Neuronal stem cell (in vitro differentiated cells): ENCODE results near the gene RIT2.

Experiments used
- DNase-seq: peaks from one replicate; pipeline ENCODE4 v3.0.0-alpha.2; 2013; ENCODE audit warnings: low spot score
- H2AFZ ChIP-seq: one replicate; pipeline ENCODE4 v1.6.1; 2013; ENCODE audit warnings: mild to moderate bottlenecking, low read length, inconsistent platforms
- H2AK5ac ChIP-seq: 2 replicates; pipeline ENCODE4 v1.6.1; 2013; ENCODE audit warnings: low read depth, mild to moderate bottlenecking, inconsistent platforms, low read length, moderate library complexity, mixed read lengths
- H2BK120ac ChIP-seq: 2 replicates; pipeline ENCODE4 v1.6.1; 2013; ENCODE audit warnings: low read depth, mild to moderate bottlenecking, inconsistent platforms, low read length, moderate library complexity, mixed read lengths
- H2BK12ac ChIP-seq: one replicate; pipeline ENCODE4 v1.6.1; 2013; ENCODE audit warnings: low read length, inconsistent platforms
- H2BK15ac ChIP-seq: 2 replicates; pipeline ENCODE4 v1.6.1; 2013; ENCODE audit warnings: mild to moderate bottlenecking, low read length, inconsistent platforms, mixed read lengths
- H2BK5ac ChIP-seq: one replicate; pipeline ENCODE4 v1.6.1; 2013; ENCODE audit warnings: inconsistent platforms, mild to moderate bottlenecking, low read length, moderate library complexity
- H3K14ac ChIP-seq: one replicate; pipeline ENCODE4 v1.6.1; 2013; ENCODE audit warnings: low read length, inconsistent platforms
- H3K18ac ChIP-seq: 2 replicates; pipeline ENCODE4 v1.6.1; 2013; ENCODE audit warnings: low read length, inconsistent platforms
- H3K23ac ChIP-seq: 2 replicates; pipeline ENCODE4 v1.6.1; 2013; ENCODE audit warnings: low read depth, mild to moderate bottlenecking, mixed read lengths, low read length, inconsistent platforms; ENCODE audit not compliant: poor library complexity
- H3K27ac ChIP-seq: replicated peaks from 3 replicates; pipeline ENCODE4 v1.5.1; 2013; ENCODE audit warnings: low read length, inconsistent platforms
- H3K27me3 ChIP-seq, 3 experiments: 2 replicates each; pipeline ENCODE4 v1.6.1; 2013; ENCODE audit warnings: low read length in 3 of 3, mild to moderate bottlenecking in 2 of 3, inconsistent platforms in 1 of 3, low read depth in 1 of 3, mixed read lengths in 1 of 3, moderate library complexity in 1 of 3; ENCODE audit not compliant: control insufficient read depth in 3 of 3, insufficient read depth in 3 of 3
- H3K36me3 ChIP-seq, 2 donors: replicated peaks in 1 of 2; 2 replicates each; pipeline ENCODE4 v1.6.1; 2013; ENCODE audit warnings: low read length in 2 of 2; ENCODE audit not compliant: control insufficient read depth in 2 of 2, insufficient read depth in 2 of 2
- H3K4ac ChIP-seq: 2 replicates; pipeline ENCODE4 v1.6.1; 2013; ENCODE audit warnings: inconsistent platforms, mild to moderate bottlenecking, low read length, moderate library complexity
- H3K4me1 ChIP-seq, 2 donors: 1 replicate in 1 of 2; 2 replicates in 1 of 2; pipeline ENCODE4 v1.6.1; 2013; ENCODE audit warnings: low read length in 2 of 2, low read depth in 1 of 2; ENCODE audit not compliant: control insufficient read depth in 2 of 2, insufficient read depth in 1 of 2
- H3K4me2 ChIP-seq: one replicate; pipeline ENCODE4 v1.6.1; 2013; ENCODE audit warnings: mild to moderate bottlenecking, low read length, inconsistent platforms; ENCODE audit not compliant: insufficient read depth, poor library complexity, severe bottlenecking
- H3K4me3 ChIP-seq, 2 donors: 2 replicates each; pipeline ENCODE4 v1.5.1; 2013; ENCODE audit warnings: low read length in 2 of 2, mild to moderate bottlenecking in 2 of 2, inconsistent platforms in 1 of 2, moderate library complexity in 1 of 2
- H3K79me1 ChIP-seq: one replicate; pipeline ENCODE4 v1.6.1; 2013; ENCODE audit warnings: low read depth, mild to moderate bottlenecking, inconsistent platforms, low read length, moderate library complexity
- H3K9ac ChIP-seq: one replicate; pipeline ENCODE4 v1.6.1; 2013; ENCODE audit warnings: mild to moderate bottlenecking, low read depth, low read length, inconsistent platforms; ENCODE audit not compliant: poor library complexity
- H3K9me3 ChIP-seq, 2 donors: replicated peaks in 1 of 2; 2 replicates each; pipeline versions ENCODE3 to v1.6.1; 2013; ENCODE audit warnings: low read length in 2 of 2, mild to moderate bottlenecking in 2 of 2, inconsistent platforms in 1 of 2, low read depth in 1 of 2, mixed read lengths in 1 of 2, moderate library complexity in 1 of 2; ENCODE audit not compliant: control insufficient read depth in 2 of 2, insufficient read depth in 1 of 2
- H4K8ac ChIP-seq: one replicate; pipeline ENCODE4 v1.6.1; 2013; ENCODE audit warnings: low read depth, mild to moderate bottlenecking, inconsistent platforms, low read length, moderate library complexity
- H4K91ac ChIP-seq: one replicate; pipeline ENCODE4 v1.6.1; 2013; ENCODE audit warnings: low read length, low read depth, mild to moderate bottlenecking, inconsistent platforms; ENCODE audit not compliant: poor library complexity
- WGBS, 2 donors: extraction: QIAGEN DNeasy Blood & Tissue Kit; methylation state at CpG; one replicate each; pipeline ENCODE4 v1.1.7; 2013; ENCODE audit warnings: missing lambda C conversion rate in 2 of 2, mixed read lengths in 1 of 2; ENCODE audit not compliant: insufficient read length in 2 of 2, insufficient replicate concordance in 1 of 2; ENCODE audit errors: extremely low coverage in 2 of 2; 5-methylcytosine and 5-hydroxymethylcytosine counted together

The RIT2 gene

GRCh38 chr18:42950732-42951131 lies 164.8 kb downstream of the RIT2 start:
- Histone ChIP-seq H2BK5ac (no peak overlapping the region), H2AK5ac (no peak overlapping the region), H4K8ac (no peak overlapping the region), H3K9me3 (no peaks in the 10 kb centered on the region), H3K23ac (no peak overlapping the region), H3K9ac (no peak overlapping the region), H2BK12ac (no peak overlapping the region), H3K4ac (no peak overlapping the region), H3K4me3 (no peak overlapping the region), H4K91ac (no peak overlapping the region), H3K18ac (no peak overlapping the region), H3K79me1 (no peaks in the 10 kb centered on the region), H3K4me1 (no peaks in the 10 kb centered on the region), H2BK120ac (no peak overlapping the region), H3K14ac (no peak overlapping the region), H2BK15ac (no peak overlapping the region), H3K27ac (no peak overlapping the region), H3K36me3 (no peaks in the 10 kb centered on the region), H3K27me3 (no peaks in the 10 kb centered on the region), H2AFZ (no peak overlapping the region), H3K4me2 (no peak overlapping the region)
- DNase-seq = no peak

GRCh38 chr18:42948831-42949230 lies 166.7 kb downstream of the RIT2 start:
- H4K8ac ChIP-seq = no peak overlapping the region
- H3K23ac ChIP-seq = no peak overlapping the region
- H3K79me1 ChIP-seq = no peaks in the 10 kb centered on the region
- H3K9me3 ChIP-seq = peaks cover 0 to 3% of the 10 kb centered on the region in 2 donors
- no peaks in the 10 kb centered on the region for H3K4me1 ChIP-seq
- no peak overlapping the region for H3K27ac ChIP-seq
- H3K14ac ChIP-seq = no peak overlapping the region
- H2BK5ac ChIP-seq = no peak overlapping the region
- H3K36me3 ChIP-seq = no peaks in the 10 kb centered on the region
- H2AFZ ChIP-seq = no peak overlapping the region
- no peak overlapping the region for H2BK120ac ChIP-seq
- H2AK5ac ChIP-seq = no peak overlapping the region
- no CpG with 5 or more reads among the region's 1 CpG for WGBS, 2 donors
- no peak overlapping the region for H2BK15ac ChIP-seq
- H3K4me2 ChIP-seq = no peak overlapping the region
- no peak overlapping the region for H2BK12ac ChIP-seq
- no peak for DNase-seq
- no peak overlapping the region for H3K4ac ChIP-seq
- no peak overlapping the region for H4K91ac ChIP-seq
- H3K4me3 ChIP-seq = no peak overlapping the region
- no peak overlapping the region for H3K18ac ChIP-seq
- no peaks in the 10 kb centered on the region for H3K27me3 ChIP-seq
- no peak overlapping the region for H3K9ac ChIP-seq

- no peak overlapping the region for H3K27ac ChIP-seq
- no peaks in the 10 kb centered on the region for H3K79me1 ChIP-seq
- H3K9me3 ChIP-seq = peaks cover 0 to 3% of the 10 kb centered on the region in 2 donors
- DNase-seq = no peak
- no peak overlapping the region for H2BK120ac ChIP-seq
- no peaks in the 10 kb centered on the region for H3K27me3 ChIP-seq
- H3K4me3 ChIP-seq = no peak overlapping the region
- H2AK5ac ChIP-seq = no peak overlapping the region
- no peak overlapping the region for H3K9ac ChIP-seq
- H3K23ac ChIP-seq = no peak overlapping the region
- no peak overlapping the region for H3K4me2 ChIP-seq
- no CpG with 5 or more reads among the region's 2 CpGs for WGBS, 2 donors
- H3K4ac ChIP-seq = no peak overlapping the region
- H3K14ac ChIP-seq = no peak overlapping the region
- H3K36me3 ChIP-seq = no peaks in the 10 kb centered on the region
- no peak overlapping the region for H2BK5ac ChIP-seq
- H4K91ac ChIP-seq = no peak overlapping the region
- H3K18ac ChIP-seq = no peak overlapping the region
- no peak overlapping the region for H2BK15ac ChIP-seq
- no peak overlapping the region for H4K8ac ChIP-seq
- no peaks in the 10 kb centered on the region for H3K4me1 ChIP-seq
- no peak overlapping the region for H2AFZ ChIP-seq
- no peak overlapping the region for H2BK12ac ChIP-seq
These were observed 173.6 kb downstream of the RIT2 start for GRCh38 chr18:42941860-42942259.

GRCh38 chr18:42941021-42941420 lies 174.5 kb downstream of the RIT2 start:
- DNase-seq = no peak
- no peak overlapping the region for H3K4me3 ChIP-seq
- H2AFZ ChIP-seq = no peak overlapping the region
- H3K9me3 ChIP-seq = peaks cover 0 to 3% of the 10 kb centered on the region in 2 donors
- no peak overlapping the region for H2AK5ac ChIP-seq
- H3K14ac ChIP-seq = no peak overlapping the region
- no peak overlapping the region for H3K23ac ChIP-seq
- no peaks in the 10 kb centered on the region for H3K27me3 ChIP-seq
- H3K36me3 ChIP-seq = no peaks in the 10 kb centered on the region
- H3K4me1 ChIP-seq = no peaks in the 10 kb centered on the region
- H4K91ac ChIP-seq = no peak overlapping the region
- H2BK15ac ChIP-seq = no peak overlapping the region
- H3K4ac ChIP-seq = no peak overlapping the region
- WGBS, 2 donors = no CpG with 5 or more reads among the region's 2 CpGs
- H3K4me2 ChIP-seq = no peak overlapping the region
- H3K79me1 ChIP-seq = no peaks in the 10 kb centered on the region
- no peak overlapping the region for H2BK5ac ChIP-seq
- no peak overlapping the region for H3K27ac ChIP-seq
- no peak overlapping the region for H2BK120ac ChIP-seq
- no peak overlapping the region for H3K9ac ChIP-seq
- no peak overlapping the region for H4K8ac ChIP-seq
- H2BK12ac ChIP-seq = no peak overlapping the region
- no peak overlapping the region for H3K18ac ChIP-seq
